Spleen (tissue), 7 donors: ENCODE measurements around the gene PHPT1.

ENCODE experiments used
- POLR2A ChIP-seq, 3 donors: fragments of 450-650 bp; IDR thresholded peaks; one replicate each; pipeline ENCODE4 v1.5.1; 2017; ENCODE audit warnings: antibody characterized with exemption in 3 of 3, mild to moderate bottlenecking in 1 of 3
- TF ChIP-seq, protein P1 (sequence below), 11 experiments: fragments of 200-600 bp in 7 of 11; fragments of 450-650 bp in 4 of 11; sonication (generic) in 4 of 11; IDR thresholded peaks in 8 of 11; conservative IDR thresholded peaks in 3 of 11; 1 replicate in 7 of 11; 2 replicates in 4 of 11; pipeline versions ENCODE4 v1.4.0 to v1.8.0; 2016 to 2021; ENCODE audit warnings: antibody characterized with exemption in 11 of 11, inconsistent platforms in 4 of 11, mild to moderate bottlenecking in 1 of 11
- donor health status: DM: no; HTN: no; CAD: no; lungs with moderate emphysema.
- donor health status: DM: no; HTN: no; CAD: no.
- donor health status: DM: no; HTN: no; CAD: no.

DNA sequence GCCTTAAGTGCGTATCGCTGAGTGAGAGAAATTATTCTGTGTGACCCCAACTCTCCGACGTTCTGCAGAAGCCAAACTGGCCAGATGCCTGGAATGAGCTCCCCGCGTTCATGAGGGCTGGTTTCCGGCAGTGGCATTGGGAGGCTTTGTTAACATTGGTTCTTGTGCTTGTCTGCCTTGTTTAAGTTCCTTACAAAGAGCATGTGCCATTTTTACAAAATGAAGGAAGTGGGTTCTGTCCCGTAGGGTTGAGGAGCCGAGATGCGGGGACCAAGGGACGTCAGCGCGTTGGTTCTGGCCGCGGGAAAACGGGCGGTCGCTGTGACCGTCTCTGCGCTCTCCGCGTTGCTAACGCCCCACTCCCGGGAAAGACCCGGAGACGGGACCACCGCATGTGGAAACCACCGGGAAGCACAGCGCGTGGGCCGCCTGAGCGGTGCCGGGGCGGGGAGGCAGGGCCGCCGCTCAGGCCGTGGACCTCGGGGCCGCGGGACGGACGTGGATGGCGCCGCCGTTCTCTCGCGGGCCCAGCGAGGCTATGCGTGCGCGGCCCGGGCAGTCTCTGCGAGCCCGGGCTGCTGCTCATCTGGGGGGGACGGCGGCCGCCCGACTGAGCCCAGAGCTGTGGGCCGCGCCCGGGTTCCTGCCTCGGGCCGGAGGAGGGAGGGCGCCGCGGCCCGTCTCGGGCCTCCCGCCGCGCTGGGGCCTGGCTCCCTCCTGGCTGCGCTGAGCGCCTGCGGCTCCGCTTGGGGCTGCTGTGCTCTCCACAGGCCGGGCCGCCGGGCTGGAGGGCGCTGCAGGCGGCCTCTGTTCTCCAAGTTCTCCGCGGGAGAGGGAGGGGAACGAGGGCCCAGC is 28.0 kb upstream of the PHPT1 start:
- TF ChIP-seq, protein P1, sequence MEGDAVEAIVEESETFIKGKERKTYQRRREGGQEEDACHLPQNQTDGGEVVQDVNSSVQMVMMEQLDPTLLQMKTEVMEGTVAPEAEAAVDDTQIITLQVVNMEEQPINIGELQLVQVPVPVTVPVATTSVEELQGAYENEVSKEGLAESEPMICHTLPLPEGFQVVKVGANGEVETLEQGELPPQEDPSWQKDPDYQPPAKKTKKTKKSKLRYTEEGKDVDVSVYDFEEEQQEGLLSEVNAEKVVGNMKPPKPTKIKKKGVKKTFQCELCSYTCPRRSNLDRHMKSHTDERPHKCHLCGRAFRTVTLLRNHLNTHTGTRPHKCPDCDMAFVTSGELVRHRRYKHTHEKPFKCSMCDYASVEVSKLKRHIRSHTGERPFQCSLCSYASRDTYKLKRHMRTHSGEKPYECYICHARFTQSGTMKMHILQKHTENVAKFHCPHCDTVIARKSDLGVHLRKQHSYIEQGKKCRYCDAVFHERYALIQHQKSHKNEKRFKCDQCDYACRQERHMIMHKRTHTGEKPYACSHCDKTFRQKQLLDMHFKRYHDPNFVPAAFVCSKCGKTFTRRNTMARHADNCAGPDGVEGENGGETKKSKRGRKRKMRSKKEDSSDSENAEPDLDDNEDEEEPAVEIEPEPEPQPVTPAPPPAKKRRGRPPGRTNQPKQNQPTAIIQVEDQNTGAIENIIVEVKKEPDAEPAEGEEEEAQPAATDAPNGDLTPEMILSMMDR (IDR thresholded peaks at IDR 0.05 in 8 of 11, conservative IDR thresholded peaks at IDR 0.05 in 3 of 11): no peak
- no peak for TF ChIP-seq POLR2A (IDR thresholded peaks at IDR 0.05)
